MCF 10A (cell line): ENCODE measurements around the gene COL9A2. TPM values are rescaled to one million over a fixed set of nuclear protein-coding genes. Genes with fewer than 3 reads are reported as not detected.

Experiments used
- total RNA-seq: library from RNA; stranded (reverse); gene quantifications from 2 replicates; pipeline ENCODE4 v1.2.3, GENCODE V29; 2022

Gene COL9A2
- total RNA-seq, 1 experiment from 2014 or later = not detected

Other genes starting within 250 kb of the COL9A2 start
- 55.4 and 56.4 TPM in 2 replicates for gene PPT1, start 220.0 kb downstream of the COL9A2 start, total RNA-seq
- gene RLF, start 155.9 kb downstream of the COL9A2 start, total RNA-seq = 8.8 and 11.2 TPM in 2 replicates
- gene TMCO2, start 69.3 kb downstream of the COL9A2 start, total RNA-seq = not detected in 2 replicates
- gene ZMPSTE24, start 59.0 kb downstream of the COL9A2 start, total RNA-seq = 27.8 and 31.3 TPM in 2 replicates
- 20.2 and 21.2 TPM in 2 replicates for gene SMAP2, start 56.4 kb upstream of the COL9A2 start, total RNA-seq
- gene ZFP69B, start 133.2 kb upstream of the COL9A2 start, total RNA-seq = 6.0 and 8.9 TPM in 2 replicates
- 1.8 and 2.2 TPM in 2 replicates for gene ZFP69, start 160.0 kb upstream of the COL9A2 start, total RNA-seq
- gene EXO5, start 191.5 kb upstream of the COL9A2 start, total RNA-seq = 2.2 and 3.1 TPM in 2 replicates
- 1.4 and 1.8 TPM in 2 replicates for gene ZNF684, start 214.4 kb upstream of the COL9A2 start, total RNA-seq